Trophoblast cell (in vitro differentiated cells and primary cell): ENCODE results near the gene ZDBF2.

ENCODE experiments used
- DNase-seq, 2 donors: peaks; one replicate each; pipeline ENCODE4 v3.0.0-alpha.2; 2016
- H2AFZ ChIP-seq: 2 replicates; pipeline ENCODE4 v1.6.1; 2013; ENCODE audit warnings: low read length, moderate library complexity, mild to moderate bottlenecking; ENCODE audit not compliant: insufficient read depth, poor library complexity
- H2AK5ac ChIP-seq: 2 replicates; pipeline ENCODE4 v1.6.1; 2013; ENCODE audit warnings: mild to moderate bottlenecking, low read length
- H2BK120ac ChIP-seq: 2 replicates; pipeline ENCODE4 v1.6.1; 2013; ENCODE audit warnings: low read length, mild to moderate bottlenecking, moderate library complexity; ENCODE audit not compliant: insufficient read depth, poor library complexity
- H2BK12ac ChIP-seq: 2 replicates; pipeline ENCODE4 v1.6.1; 2013; ENCODE audit warnings: mild to moderate bottlenecking, low read length, moderate library complexity
- H2BK5ac ChIP-seq: 2 replicates; pipeline ENCODE4 v1.6.1; 2013; ENCODE audit warnings: low read length, low read depth, moderate library complexity, mild to moderate bottlenecking; ENCODE audit not compliant: poor library complexity
- H3K14ac ChIP-seq: 2 replicates; pipeline ENCODE4 v1.6.1; 2013; ENCODE audit warnings: mild to moderate bottlenecking, low read length
- H3K18ac ChIP-seq: 2 replicates; pipeline ENCODE4 v1.6.1; 2013; ENCODE audit warnings: mild to moderate bottlenecking, low read length
- H3K23ac ChIP-seq: 2 replicates; pipeline ENCODE4 v1.6.1; 2013; ENCODE audit warnings: low read length
- H3K27ac ChIP-seq: 2 replicates; pipeline ENCODE4 v1.5.1; 2013; ENCODE audit warnings: low read depth, mild to moderate bottlenecking, inconsistent platforms, low read length, moderate library complexity
- H3K27me3 ChIP-seq: 2 replicates; pipeline ENCODE4 v1.6.1; 2013; ENCODE audit warnings: inconsistent platforms, mild to moderate bottlenecking, low read length, moderate library complexity; ENCODE audit not compliant: insufficient read depth
- H3K36me3 ChIP-seq, 2 experiments: 1 replicate in 1 of 2; 2 replicates in 1 of 2; pipeline ENCODE4 v1.6.1; 2013; ENCODE audit warnings: low read length in 2 of 2, mild to moderate bottlenecking in 2 of 2, moderate library complexity in 1 of 2; ENCODE audit not compliant: insufficient read depth in 2 of 2, control insufficient read depth in 1 of 2
- H3K4ac ChIP-seq: 2 replicates; pipeline ENCODE4 v1.6.1; 2013; ENCODE audit warnings: low read depth, mild to moderate bottlenecking, low read length, moderate library complexity
- H3K4me1 ChIP-seq, 2 experiments: 1 replicate in 1 of 2; 2 replicates in 1 of 2; pipeline ENCODE4 v1.6.1; 2013; ENCODE audit warnings: low read length in 2 of 2, mild to moderate bottlenecking in 2 of 2, moderate library complexity in 1 of 2; ENCODE audit not compliant: insufficient read depth in 2 of 2, control insufficient read depth in 1 of 2
- H3K4me2 ChIP-seq: 2 replicates; pipeline ENCODE4 v1.6.1; 2013; ENCODE audit warnings: inconsistent platforms, mild to moderate bottlenecking, low read length, moderate library complexity
- H3K4me3 ChIP-seq: 2 replicates; pipeline ENCODE4 v1.5.1; 2013; ENCODE audit warnings: mild to moderate bottlenecking, low read depth, low read length, inconsistent platforms
- H3K79me1 ChIP-seq: one replicate; pipeline ENCODE4 v1.6.1; 2013; ENCODE audit warnings: low read length
- H3K79me2 ChIP-seq: 2 replicates; pipeline ENCODE4 v1.6.1; 2013; ENCODE audit warnings: low read length, mild to moderate bottlenecking; ENCODE audit not compliant: control insufficient read depth, insufficient read depth, poor library complexity
- H3K9ac ChIP-seq: 2 replicates; pipeline ENCODE4 v1.6.1; 2013; ENCODE audit warnings: mild to moderate bottlenecking, low read length
- H3K9me3 ChIP-seq: 2 replicates; pipeline ENCODE4 v1.6.1; 2013; ENCODE audit warnings: low read depth, mild to moderate bottlenecking, control low read depth, inconsistent platforms, low read length; ENCODE audit not compliant: insufficient read depth
- H4K12ac ChIP-seq: 2 replicates; pipeline ENCODE4 v1.6.1; 2013; ENCODE audit warnings: low read depth, mild to moderate bottlenecking, low read length, moderate library complexity
- H4K8ac ChIP-seq: 2 replicates; pipeline ENCODE4 v1.6.1; 2013; ENCODE audit warnings: low read depth, mild to moderate bottlenecking, low read length, moderate library complexity
- H4K91ac ChIP-seq: one replicate; pipeline ENCODE4 v1.6.1; 2013; ENCODE audit warnings: low read depth, mild to moderate bottlenecking, low read length, moderate library complexity
- WGBS: extraction: QIAGEN DNeasy Blood & Tissue Kit; methylation state at CpG from one replicate; pipeline ENCODE4 v1.1.7; 2013; ENCODE audit warnings: missing lambda C conversion rate; ENCODE audit not compliant: insufficient read length, insufficient coverage; ENCODE audit errors: extremely low coverage; 5-methylcytosine and 5-hydroxymethylcytosine counted together

Gene ZDBF2

GRCh38 chr2:206316141-206316540 is 41.7 kb downstream of the ZDBF2 start:
- Histone ChIP-seq H3K36me3 (no peaks in the 10 kb centered on the region), H3K27me3 (no peaks in the 10 kb centered on the region), H3K9me3 (peaks cover 2% of the 10 kb centered on the region), H2BK120ac (no peak overlapping the region), H3K4me1 (no peaks in the 10 kb centered on the region), H4K8ac (no peak overlapping the region), H3K18ac (no peak overlapping the region), H4K12ac (no peak overlapping the region), H3K9ac (no peak overlapping the region), H3K4ac (no peak overlapping the region), H3K27ac (no peak overlapping the region), H3K4me2 (no peak overlapping the region), H2AFZ (no peak overlapping the region), H3K14ac (no peak overlapping the region), H3K79me1 (no peaks in the 10 kb centered on the region), H3K4me3 (no peak overlapping the region), H3K23ac (no peak overlapping the region), H2BK5ac (no peak overlapping the region), H3K79me2 (no peaks in the 10 kb centered on the region), H4K91ac (no peak overlapping the region), H2BK12ac (no peak overlapping the region), H2AK5ac (no peak overlapping the region)
- DNase-seq, result no peak
- no CpG with 5 or more reads among the region's 1 CpG for WGBS

GRCh38 chr2:206323033-206323432 is 48.6 kb downstream of the ZDBF2 start:
- H3K4me2 ChIP-seq, result no peak overlapping the region
- no peak overlapping the region for H2BK120ac ChIP-seq
- H3K9ac ChIP-seq, result no peak overlapping the region
- H3K4me3 ChIP-seq, result no peak overlapping the region
- H3K14ac ChIP-seq, result no peak overlapping the region
- H3K36me3 ChIP-seq, result no peaks in the 10 kb centered on the region
- no peak overlapping the region for H3K27ac ChIP-seq
- no peaks in the 10 kb centered on the region for H3K4me1 ChIP-seq
- no peaks in the 10 kb centered on the region for H3K27me3 ChIP-seq
- H4K8ac ChIP-seq, result no peak overlapping the region
- no peak overlapping the region for H4K91ac ChIP-seq
- no CpG with 5 or more reads among the region's 3 CpGs for WGBS
- no peak overlapping the region for H2BK5ac ChIP-seq
- H2BK12ac ChIP-seq, result no peak overlapping the region
- no peak overlapping the region for H4K12ac ChIP-seq
- no peaks in the 10 kb centered on the region for H3K79me2 ChIP-seq
- no peak overlapping the region for H3K18ac ChIP-seq
- peaks cover 2% of the 10 kb centered on the region for H3K9me3 ChIP-seq
- no peaks in the 10 kb centered on the region for H3K79me1 ChIP-seq
- H3K23ac ChIP-seq, result no peak overlapping the region
- H3K4ac ChIP-seq, result no peak overlapping the region
- no peak overlapping the region for H2AK5ac ChIP-seq
- no peak overlapping the region for H2AFZ ChIP-seq
- DNase-seq, result no peak

GRCh38 chr2:206323486-206323885 is 49.0 kb downstream of the ZDBF2 start:
- Histone ChIP-seq H4K12ac (no peak overlapping the region), H3K79me2 (no peaks in the 10 kb centered on the region), H3K4me2 (no peak overlapping the region), H2BK120ac (no peak overlapping the region), H2BK12ac (no peak overlapping the region), H3K36me3 (no peaks in the 10 kb centered on the region), H3K9me3 (peaks cover 2% of the 10 kb centered on the region), H3K18ac (no peak overlapping the region), H2BK5ac (no peak overlapping the region), H3K4me1 (no peaks in the 10 kb centered on the region), H3K79me1 (no peaks in the 10 kb centered on the region), H2AK5ac (no peak overlapping the region), H3K4ac (no peak overlapping the region), H3K14ac (no peak overlapping the region), H3K23ac (no peak overlapping the region), H2AFZ (no peak overlapping the region), H3K9ac (no peak overlapping the region), H3K4me3 (no peak overlapping the region), H3K27me3 (no peaks in the 10 kb centered on the region), H4K8ac (no peak overlapping the region), H4K91ac (no peak overlapping the region), H3K27ac (no peak overlapping the region)
- DNase-seq, result peak in 1 of 2 donors; percentile 27
- no CpG with 5 or more reads among the region's 4 CpGs for WGBS

- Histone ChIP-seq H2BK120ac (no peak overlapping the region), H3K4ac (no peak overlapping the region), H2AK5ac (no peak overlapping the region), H4K8ac (no peak overlapping the region), H3K9me3 (no peaks in the 10 kb centered on the region), H3K27ac (no peak overlapping the region), H2BK5ac (no peak overlapping the region), H3K79me1 (no peaks in the 10 kb centered on the region), H3K4me3 (no peak overlapping the region), H3K18ac (no peak overlapping the region), H3K14ac (no peak overlapping the region), H3K27me3 (no peaks in the 10 kb centered on the region), H2BK12ac (no peak overlapping the region), H3K4me2 (no peak overlapping the region), H3K36me3 (no peaks in the 10 kb centered on the region), H3K79me2 (no peaks in the 10 kb centered on the region), H3K9ac (no peak overlapping the region), H3K23ac (no peak overlapping the region), H4K91ac (no peak overlapping the region), H3K4me1 (no peaks in the 10 kb centered on the region), H2AFZ (no peak overlapping the region), H4K12ac (no peak overlapping the region)
- DNase-seq, result no peak
- WGBS, result no CpG with 5 or more reads among the region's 6 CpGs
Observed at GRCh38 chr2:206324869-206325268, 50.4 kb downstream of the ZDBF2 start.
